Cerebellar cortex (tissue), 1 donor: ENCODE measurements around the gene MIF4GD.
A peak's percentile ranks its signal among the peaks of the same experiment; 100 is the strongest.
"Not testable (repeated sequence)": the region's sequence is repeated elsewhere in the genome, so short reads cannot be mapped to it uniquely, and the experiment has no call there.

Source experiments
- DNase-seq: peaks from one replicate; pipeline ENCODE4 v3.0.0-alpha.2; 2015; ENCODE audit warnings: low spot score

The MIF4GD gene

GRCh38 chr17:75270966-75271232 is at the start of gene MIF4GD:
MIF4GD (minus strand) TSS chr17:75271231; CDS start chr17:75270195, 1,036 bp downstream.
- DNase-seq = no peak

DNA sequence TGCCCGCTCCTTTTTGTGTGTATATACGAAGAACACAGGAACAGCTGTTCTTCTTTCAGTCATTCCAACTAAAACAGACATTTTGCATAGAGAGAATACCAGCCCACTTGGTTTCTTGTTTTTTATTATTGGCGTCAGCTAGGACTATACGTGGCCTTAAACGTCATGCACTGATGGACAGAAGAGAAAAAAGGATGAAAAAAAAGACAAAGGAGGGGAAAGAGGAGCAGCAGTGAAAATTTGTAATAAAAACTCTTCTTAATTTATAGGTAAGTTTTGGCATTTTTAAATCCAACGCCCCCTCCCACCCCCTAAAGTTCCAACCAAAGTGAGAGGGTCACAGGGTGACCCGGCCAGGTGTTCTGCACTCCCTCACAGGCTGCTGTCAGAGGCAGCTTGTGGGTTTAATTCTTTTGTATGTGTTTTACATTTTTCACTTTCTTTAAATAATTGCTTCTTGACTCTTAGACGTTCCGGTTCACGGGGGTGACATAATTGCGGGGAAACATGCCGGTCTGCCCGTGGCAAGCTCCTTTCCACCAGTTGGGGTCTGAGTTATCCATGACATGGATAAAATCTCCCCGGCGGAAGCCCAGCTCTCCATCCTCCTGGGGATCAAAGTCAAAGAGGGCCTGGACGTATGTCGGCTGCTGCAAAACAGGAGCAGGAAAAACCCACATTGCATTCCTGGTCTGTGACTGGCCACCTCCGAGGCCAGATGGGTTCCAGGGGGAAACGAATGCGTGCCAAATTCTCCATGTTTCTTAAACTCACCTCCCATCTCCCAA is 49.1 kb upstream of the MIF4GD start:
- no peak for DNase-seq

DNA sequence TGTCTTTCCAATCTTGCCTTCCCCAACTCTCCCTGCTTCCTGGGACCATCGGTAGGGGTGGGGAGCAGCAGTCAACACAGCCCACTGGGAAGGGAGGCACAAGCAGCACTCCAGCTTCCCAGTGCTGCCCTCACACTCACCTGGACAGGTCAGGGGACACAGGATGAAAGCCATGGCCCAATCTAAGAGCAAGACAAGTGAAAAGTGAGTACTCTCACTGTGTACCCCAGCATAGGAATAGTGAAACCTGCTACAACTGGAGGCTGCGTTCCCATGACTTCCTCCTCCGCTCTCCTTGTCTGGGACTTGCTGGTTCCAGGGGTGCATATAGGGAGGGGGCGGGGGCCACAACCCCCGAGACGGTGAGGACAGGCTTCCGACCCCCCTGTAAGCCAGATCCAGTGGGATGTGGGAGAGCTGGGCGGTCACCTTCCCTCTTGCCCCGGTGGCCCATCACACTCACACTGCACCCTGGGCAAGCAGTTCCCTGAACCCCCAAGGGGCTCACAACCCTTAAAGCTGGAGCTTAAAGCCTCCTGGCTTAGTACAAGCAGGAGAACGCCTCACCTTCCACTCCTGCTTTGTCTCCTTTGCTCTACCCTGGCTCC is 47.7 kb upstream of the MIF4GD start:
- no peak for DNase-seq

DNA sequence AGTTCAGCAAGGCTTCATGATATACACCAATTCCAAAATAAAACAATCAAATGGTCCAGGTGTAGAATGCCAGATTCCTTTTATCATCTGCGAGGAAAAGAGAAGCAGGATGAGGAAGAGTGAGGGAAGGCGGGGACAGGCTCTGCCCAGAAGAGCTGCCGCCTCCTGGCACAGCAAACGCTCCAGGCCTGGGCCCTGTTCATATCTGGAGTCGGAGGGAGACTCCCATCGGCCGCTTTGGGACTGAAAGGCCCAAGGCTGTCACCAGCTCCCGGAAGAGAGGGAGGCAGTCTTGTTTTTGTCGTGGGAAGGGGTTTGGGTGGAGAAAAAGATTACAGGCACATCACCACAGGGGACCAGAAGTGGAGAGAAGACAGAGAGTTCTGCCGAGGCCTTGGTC is 47.2 kb upstream of the MIF4GD start:
- no peak for DNase-seq

DNA sequence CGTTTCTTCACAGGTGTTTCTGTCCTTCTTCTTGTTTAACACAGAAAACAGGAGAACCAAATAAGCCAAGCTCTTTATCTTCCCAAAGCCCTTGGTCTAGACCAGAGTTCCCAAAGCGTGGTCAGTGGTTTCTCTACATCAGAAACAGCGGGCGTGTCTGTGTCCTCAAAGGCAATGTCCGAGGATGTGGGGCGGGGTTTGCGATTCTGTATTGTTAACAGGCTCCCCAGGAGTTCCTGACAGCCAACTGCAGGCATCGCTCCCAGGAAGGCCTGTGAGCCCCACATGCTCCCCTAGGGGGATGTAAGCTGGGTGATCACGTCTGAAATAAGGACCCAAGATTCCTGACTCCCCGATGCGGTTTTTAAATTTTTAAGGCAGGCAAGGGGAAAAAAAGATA is 46.6 kb upstream of the MIF4GD start:
- no peak for DNase-seq

DNA sequence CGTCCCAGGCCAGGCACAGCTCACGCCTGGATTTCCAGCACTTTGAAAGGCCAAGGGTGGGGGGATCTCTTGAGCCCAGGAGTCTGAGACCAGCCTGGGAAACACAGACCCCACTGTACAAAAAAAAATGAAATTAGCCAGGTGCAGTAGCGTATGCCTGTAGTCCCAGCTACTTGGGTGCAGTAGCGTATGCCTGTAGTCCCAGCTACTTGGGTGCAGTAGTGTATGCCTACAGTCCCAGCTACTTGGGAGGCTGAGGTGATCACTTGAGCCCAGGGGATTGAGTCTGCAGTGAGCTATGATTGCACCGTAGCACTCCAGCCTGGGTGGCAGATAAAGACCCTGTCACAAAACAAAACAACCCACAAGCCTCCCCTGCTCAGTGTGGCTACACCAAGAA is 45.2 kb upstream of the MIF4GD start:
- DNase-seq = no peak

GRCh38 chr17:75315541-75316243 is 44.7 kb upstream of the MIF4GD start:
- no peak for DNase-seq

DNA sequence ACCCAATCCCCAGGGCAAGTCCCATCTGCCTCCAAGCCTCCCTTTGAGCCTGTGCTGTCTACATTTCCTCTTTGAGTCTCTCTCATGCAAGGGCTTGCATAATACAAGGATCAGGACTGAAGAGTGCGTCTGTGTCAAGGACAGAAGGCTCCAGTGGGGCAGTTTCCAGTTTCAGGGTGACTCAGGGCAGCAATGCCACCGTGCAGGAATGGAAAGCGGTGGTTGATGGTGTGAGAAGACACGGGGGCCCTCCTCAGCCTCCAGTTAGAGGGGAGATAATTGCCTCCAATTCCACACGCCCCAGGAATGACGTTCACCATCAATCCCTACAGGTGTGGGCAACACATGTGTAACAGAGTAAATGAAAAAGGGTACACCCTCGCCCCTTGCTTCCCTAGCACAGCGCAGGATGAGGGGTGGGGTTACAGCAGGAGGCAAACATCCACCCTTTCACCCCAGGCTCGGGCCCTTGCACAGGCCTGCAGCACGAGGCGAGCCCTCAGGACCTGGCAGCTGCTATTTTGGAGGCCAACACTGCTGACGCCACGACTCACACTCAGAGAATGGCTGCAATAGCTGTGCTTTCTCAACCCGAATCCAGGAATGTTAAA is 43.0 kb upstream of the MIF4GD start:
- no peak for DNase-seq

GRCh38 chr17:75308732-75309629 is 38.0 kb upstream of the MIF4GD start:
- no peak for DNase-seq

- DNase-seq = no peak
Observed at GRCh38 chr17:75307957-75308731, 37.1 kb upstream of the MIF4GD start.

DNA sequence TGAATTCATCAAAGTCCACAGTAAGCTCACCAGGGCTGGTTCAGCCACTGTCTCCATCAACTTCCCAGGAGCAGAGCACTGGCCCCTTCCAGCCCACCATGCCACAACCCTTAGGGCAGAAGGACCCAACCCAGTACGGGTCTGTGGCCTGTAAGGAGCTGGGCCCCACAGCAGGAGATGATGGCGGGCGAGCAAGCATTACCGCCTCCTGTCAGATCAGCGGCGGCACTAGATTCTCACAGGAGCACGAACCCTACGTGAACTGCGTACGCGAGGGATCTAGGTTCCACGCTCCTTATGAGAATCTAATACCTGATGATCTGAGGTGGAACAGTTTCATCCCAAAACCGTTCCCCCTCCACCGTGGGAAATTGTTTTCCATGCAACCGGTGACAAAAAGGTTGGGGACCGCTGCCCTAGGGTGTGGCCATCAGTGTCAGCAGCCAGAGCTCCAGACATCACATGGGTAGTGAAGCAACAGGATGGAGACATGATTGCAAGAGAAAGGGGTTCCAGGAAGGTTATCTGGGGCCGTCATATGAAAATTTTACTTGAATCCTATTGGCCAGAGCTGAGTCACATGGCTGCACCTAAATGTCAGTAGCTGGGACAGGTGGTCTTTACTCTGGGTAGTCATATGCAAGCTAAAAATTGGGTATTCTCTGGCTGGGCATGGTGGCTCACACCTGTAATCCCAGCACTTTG is 30.6 kb upstream of the MIF4GD start:
- DNase-seq = no peak

GRCh38 chr17:75301049-75301448 is 30.0 kb upstream of the MIF4GD start:
- no peak for DNase-seq

DNA sequence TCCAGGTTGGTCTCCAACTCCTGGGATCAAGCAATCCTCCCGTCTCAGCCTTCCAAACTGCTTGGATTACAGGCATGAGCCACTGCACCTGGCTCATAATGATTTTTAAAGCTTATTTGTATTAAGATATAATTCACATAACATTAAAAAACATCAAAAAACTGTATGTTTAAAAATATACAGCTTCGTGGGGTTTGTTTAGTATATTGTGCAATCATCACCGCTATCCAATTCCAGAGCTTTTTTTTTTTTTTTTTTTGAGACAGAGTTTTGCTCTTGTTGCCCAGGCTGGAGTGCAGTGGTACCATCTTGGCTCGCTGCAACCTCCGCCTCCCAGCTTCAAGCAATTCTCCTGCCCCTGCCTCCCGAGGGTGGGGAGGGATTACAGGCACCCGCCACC is 29.2 kb upstream of the MIF4GD start:
- no peak for DNase-seq

DNA sequence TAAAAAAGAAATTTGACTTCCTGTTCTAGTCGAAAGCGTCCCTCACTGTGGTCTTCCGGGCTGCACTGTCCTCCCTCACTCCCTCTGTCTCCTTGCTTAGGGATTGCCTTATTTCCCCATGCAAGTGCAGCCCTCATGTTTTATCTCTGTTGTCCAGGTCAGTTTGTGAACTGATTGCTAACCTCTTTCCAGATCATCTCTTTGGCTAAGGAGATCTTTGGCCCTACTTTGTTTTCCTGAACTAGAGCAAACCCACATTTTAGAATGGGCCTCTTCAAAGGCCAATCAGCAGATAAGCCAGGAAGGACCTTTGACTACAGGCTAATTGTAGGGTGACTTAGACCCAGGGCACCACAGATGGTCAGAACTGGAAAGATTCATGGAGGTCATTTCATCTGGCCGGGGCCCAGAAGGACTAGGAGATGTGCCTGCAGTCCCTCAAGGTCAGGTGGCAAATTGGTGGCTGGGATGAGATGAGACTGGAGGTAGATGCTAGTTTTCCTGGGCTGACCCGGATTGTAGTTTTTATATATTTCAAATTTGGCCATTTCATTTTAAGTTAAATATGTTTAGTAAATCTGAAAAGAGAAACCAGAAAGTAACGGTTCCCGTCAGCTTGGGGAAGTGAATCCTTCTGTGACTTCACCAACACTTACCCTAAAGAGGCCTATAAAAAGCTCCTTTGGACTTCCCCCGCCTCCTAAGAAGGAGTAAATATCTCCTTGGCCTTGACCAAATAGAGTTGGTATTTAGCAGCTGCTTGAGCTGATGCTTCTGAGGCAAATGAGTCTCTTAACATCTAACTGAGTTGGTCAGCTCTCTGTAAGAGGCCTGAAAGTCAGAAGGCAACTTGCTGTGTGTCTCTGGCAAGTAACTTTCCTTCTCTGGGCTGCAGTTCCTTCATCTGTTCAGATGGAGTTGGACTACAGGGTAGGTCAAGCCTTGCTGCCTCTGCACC is 24.4 kb upstream of the MIF4GD start:
- no peak for DNase-seq

DNA sequence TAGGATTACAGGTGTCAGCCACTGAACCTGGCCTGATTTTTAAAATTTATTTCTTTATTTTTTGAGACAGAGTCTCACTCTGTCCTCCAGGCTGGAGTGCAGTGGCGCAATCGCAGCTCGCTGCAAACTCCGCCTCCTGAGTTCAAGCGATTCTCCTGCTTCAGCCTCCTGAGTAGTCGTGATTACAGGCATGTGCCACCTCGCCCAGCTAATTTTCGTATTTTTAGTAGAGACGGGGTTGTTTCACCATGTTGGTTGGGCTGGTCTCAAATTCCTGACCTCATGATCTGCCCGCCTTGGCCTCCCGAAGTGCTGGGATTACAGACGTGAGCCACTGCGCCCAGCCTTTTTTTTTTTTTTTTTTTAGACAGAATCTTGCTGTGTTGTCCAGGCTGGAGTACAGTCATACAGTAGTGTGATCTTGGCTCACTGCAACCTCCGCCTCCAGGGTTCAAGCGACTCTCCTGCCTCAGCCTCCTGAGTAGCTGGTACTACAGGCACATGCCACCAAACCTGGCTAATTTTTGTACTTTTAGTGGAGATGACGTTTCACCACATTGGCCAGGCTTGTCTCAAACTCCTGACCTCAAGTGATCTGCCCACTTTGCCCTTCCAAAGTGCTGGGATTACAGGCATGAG is 21.9 kb upstream of the MIF4GD start:
- not testable (repeated sequence) for DNase-seq

DNA sequence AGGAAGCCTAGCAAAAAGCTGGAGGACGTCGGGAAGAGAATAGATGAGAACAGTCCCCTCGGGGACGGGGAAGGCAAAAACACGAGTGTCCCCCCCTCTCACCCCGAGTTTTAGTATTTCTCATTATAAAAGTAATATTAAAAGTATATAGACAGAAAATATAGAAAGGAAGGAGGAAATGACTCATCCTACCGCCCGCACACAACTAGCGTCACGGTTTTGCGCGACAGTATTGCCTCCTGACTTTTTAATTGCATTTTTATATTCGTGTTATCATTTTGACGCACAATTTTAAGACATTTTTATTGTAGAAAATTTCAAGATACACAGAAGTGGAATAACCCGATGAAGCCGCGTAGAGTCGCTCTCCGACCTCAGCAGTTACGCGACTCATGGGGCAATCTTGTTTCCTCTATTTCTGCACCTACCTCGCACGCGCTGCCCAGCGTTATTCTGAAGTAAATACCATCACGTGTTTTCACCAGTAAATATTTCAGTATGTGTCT is 18.9 kb upstream of the MIF4GD start:
- peak; percentile 22 for DNase-seq

GRCh38 chr17:75289115-75289831 is 18.2 kb upstream of the MIF4GD start, which contains the start of gene SLC25A19:
SLC25A19 (minus strand) TSS chr17:75289433; CDS start chr17:75286764, 2,669 bp downstream.
- peak; percentile 99 for DNase-seq

GRCh38 chr17:75288770-75289114 is 17.7 kb upstream of the MIF4GD start:
- DNase-seq = no peak
